Effector CD8-positive, alpha-beta T cell (primary cell): ENCODE data around the gene ST3GAL2.

ENCODE experiments used
- DNase-seq: peaks from one replicate; lab custom pipeline; 2025; lab: John Stamatoyannopoulos, UW
- total RNA-seq, 4 experiments: gene quantifications; one replicate each; lab custom pipeline; 2026; lab: John Stamatoyannopoulos, UW

Gene ST3GAL2, protein sequence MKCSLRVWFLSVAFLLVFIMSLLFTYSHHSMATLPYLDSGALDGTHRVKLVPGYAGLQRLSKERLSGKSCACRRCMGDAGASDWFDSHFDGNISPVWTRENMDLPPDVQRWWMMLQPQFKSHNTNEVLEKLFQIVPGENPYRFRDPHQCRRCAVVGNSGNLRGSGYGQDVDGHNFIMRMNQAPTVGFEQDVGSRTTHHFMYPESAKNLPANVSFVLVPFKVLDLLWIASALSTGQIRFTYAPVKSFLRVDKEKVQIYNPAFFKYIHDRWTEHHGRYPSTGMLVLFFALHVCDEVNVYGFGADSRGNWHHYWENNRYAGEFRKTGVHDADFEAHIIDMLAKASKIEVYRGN
- total RNA-seq = 60.4 to 101 (median 81.9) reads per million in 4 experiments

- DNase-seq = peak; percentile 91
These were observed at the start of gene ST3GAL2 for GRCh38 chr16:70438969-70439862. TSS of gene ST3GAL2 (minus strand) at chr16:70439100. CDS start at chr16:70398530, 40,570 bp downstream.

DNA sequence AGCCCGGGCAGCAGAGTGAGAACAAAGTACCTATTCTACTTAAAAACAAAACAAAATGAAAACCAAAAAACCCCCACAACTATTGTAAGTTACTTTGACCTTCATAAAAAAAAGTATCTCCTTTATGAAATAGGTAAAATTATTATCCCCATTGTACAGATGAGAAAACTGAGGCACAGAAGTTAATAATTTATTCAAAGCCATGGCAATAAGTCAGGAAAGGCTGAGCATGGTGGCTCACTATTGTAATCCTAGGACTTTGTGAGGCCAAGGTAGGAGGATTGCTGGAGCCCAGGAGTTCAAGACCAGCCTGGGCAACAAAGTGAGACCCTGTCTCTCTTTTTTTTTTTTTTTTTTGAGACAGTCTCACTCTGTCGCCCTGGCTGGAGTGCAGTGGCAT lies 46.0 kb upstream of the ST3GAL2 start:
- DNase-seq = no peak

DNA sequence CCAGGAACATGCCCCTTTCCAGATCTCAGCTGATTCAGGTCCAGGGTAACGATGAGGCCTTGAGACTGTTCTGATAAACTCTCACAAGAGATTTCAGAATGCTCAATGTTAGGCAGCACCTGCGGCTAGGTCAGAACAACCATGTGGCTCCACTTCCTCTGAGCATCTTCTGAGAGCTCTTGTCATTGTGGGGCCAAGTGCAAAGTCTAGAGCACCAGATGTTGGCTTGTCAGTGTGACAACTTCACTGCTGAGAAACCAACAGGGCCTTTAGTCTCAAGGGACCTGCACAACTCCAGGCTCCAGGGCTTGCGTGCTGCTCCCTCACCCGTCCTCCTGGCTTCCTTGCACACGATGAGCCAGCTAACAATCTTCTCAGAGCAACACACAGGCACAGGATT lies 44.5 kb upstream of the ST3GAL2 start:
- no peak for DNase-seq

DNA sequence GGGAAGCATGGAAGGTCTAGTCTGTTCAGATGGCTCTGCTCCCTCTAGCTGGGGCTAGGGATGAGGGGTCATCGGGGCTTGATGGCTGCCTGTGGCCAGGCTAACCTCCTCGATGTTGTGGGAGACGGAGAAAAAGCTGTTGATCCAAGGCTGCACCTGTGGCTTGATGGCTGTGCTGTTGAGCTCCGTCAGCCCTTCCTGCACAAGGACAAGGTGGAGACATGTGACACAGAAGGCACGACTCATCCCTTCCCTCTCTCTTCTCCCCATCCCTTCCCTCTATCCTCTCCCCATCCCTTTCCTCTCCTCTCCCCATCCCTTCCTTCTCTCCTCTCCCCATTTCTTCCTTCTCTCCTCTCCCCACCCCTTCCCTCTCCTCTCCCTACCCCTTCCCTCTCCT lies 43.7 kb upstream of the ST3GAL2 start:
- no peak for DNase-seq

GRCh38 chr16:70481929-70482536 lies 43.1 kb upstream of the ST3GAL2 start:
- no peak for DNase-seq

GRCh38 chr16:70480127-70481105 lies 41.5 kb upstream of the ST3GAL2 start:
- no peak for DNase-seq

- DNase-seq = no peak
These were observed 40.0 kb upstream of the ST3GAL2 start for GRCh38 chr16:70478912-70479341.

- DNase-seq = no peak
These were observed 39.3 kb upstream of the ST3GAL2 start for GRCh38 chr16:70478169-70478568.

DNA sequence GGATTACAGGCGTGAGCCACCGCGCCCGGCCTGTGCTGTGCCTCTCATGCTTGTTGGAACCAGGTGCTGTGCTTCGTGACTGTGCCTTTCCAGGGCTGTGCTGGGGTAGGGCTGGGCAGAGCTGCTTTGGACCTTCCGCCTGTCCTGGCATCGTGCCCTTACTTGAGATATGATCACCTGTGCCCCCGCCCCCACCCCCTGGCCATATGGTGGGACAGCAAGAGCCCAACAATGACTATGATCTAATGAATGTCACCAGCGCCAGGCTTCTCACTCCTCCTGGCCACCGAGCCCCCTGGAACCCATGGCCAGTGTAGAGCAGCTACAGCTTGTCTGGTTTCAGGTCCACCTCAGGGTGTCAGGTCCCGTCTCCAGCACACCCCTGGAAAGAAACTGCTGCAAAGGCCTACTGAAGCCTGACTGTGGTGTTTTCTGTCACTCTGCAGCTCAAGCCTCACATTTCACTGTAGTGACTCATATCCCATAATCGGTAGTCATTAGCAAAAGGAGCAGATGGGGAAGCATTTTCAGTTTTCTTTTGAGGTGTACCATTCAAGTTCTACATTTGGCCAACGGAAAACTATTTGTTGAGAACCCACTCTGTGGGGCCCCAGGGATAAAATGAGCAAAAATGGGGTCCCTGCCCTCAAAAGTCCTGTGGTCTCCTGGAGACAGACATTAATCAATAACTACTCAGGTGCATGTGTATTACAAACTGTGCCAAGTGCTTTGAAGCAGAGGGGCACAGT lies 37.5 kb upstream of the ST3GAL2 start:
- DNase-seq = no peak

DNA sequence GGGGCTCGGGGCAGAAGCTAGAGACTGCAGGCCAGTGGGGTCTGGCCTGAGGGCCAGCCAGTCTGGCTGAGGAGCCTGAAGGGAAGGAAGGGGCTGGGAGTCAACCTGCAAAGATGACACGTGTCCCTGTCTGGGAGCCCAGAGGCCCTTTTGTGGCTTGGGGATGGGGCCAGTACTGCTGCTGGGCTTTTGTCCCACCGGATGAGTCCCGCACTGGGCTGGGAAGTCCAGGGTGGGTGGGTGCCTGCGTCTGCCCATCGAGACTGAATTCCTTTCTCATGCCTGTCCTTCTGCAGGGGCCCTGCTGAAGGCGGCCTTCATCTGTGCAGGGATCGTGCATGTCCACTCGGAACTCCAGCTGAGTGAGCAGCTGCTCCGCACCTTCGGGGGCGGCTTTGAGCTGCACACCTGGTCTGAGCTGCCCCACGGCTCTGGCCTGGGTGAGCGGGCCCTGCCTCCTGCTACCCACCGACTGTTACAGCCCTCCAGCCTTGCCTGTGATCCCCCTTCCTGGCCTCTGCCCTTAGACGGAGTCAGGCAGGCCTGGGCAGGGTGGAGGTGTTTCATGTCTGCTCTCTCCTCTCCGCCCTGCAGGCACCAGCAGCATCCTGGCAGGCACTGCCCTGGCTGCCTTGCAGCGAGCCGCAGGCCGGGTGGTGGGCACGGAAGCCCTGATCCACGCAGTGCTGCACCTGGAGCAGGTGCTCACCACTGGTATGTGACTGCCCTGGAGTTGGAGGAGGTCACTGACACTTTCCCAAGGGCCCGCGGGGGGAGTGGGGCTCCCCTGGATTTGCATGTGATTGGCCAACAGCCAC lies 36.4 kb upstream of the ST3GAL2 start:
- DNase-seq = no peak

DNA sequence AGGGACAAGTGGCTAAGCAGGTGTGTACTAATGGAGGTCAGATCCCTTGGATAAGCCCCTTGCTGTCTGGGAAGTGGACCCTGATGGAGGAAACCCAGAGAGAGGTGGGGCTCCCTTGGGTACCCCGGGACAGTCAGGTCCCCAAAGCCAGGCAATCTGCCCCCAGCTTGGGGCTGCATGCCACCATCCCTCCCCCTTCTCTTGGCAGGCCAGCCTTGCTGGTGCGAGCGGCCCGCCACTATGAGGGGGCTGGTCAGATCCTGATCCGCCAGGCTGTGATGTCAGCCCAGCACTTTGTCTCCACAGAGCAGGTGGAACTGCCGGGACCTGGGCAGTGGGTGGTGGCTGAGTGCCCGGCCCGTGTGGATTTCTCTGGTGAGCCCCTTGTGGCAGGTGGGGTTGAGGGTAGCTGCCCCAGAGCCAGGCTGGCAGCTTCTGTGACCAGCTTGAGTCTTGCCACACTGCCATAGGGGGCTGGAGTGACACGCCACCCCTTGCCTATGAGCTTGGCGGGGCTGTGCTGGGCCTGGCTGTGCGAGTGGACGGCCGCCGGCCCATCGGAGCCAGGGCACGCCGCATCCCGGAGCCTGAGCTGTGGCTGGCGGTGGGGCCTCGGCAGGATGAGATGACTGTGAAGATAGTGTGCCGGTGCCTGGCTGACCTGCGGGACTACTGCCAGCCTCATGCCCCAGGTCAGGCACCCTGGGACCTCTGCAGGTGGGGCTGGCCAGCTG lies 35.6 kb upstream of the ST3GAL2 start:
- no peak for DNase-seq

- DNase-seq = no peak
These were observed 34.8 kb upstream of the ST3GAL2 start for GRCh38 chr16:70473446-70474319.

DNA sequence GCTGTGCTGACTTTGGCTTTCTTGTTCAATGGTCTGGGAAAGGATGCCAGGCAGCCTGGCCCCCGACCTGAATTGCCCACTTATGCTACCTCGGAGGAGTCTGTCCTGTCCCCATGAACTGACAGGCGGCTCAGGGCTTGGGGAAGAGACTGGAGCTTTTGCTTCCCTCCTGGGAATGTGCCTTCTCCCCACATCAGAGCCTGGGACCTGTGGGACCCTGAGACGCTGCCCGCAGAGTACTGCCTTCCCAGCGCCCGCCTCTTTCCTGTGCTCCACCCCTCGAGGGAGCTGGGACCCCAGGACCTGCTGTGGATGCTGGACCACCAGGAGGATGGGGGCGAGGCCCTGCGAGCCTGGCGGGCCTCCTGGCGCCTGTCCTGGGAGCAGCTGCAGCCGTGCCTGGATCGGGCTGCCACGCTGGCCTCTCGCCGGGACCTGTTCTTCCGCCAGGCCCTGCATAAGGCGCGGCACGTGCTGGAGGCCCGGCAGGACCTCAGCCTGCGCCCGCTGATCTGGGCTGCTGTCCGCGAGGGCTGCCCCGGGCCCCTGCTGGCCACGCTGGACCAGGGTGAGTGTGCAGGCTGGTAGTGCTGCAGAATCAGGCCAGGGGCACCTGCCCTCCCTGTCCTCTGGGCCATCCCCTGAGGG lies 34.0 kb upstream of the ST3GAL2 start:
- no peak for DNase-seq

GRCh38 chr16:70470927-70471341 lies 32.0 kb upstream of the ST3GAL2 start:
- DNase-seq = no peak

DNA sequence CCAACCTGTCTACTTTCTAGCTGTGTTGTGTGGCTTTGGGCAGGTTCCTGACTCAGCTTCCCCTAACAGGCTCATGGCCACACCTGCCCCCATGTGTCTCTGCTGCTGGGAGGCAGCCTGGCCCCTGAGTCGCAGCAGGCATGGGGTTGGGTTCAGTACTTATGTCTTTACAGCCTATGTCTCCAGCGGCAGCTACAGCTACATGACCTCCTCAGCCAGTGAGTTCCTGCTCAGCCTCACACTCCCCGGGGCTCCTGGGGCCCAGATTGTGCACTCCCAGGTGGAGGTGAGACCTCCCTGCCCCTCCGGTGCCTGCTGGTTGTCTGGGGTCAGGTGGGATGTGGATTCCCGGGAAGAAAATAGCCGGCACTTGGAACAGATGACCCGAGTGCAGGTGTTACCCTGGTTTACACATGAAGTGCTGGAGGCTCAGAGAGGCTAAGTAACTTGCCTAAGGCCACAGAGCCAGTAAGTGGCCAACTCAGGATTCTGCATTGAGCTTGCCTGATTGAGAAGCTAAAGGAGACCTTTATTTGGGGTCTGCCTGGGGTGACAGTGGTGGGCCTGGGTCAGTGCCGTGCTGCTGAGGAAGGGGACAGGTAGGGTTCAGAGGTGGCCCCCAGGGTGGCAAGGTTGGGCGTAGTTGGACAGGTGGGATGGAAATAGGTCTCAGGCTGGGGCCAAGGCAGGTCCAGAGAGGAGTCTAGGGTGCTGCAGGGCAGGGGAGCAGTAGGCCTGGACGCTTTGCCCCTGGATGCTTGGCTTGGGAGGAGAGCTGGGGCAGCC lies 31.4 kb upstream of the ST3GAL2 start:
- DNase-seq = no peak

DNA sequence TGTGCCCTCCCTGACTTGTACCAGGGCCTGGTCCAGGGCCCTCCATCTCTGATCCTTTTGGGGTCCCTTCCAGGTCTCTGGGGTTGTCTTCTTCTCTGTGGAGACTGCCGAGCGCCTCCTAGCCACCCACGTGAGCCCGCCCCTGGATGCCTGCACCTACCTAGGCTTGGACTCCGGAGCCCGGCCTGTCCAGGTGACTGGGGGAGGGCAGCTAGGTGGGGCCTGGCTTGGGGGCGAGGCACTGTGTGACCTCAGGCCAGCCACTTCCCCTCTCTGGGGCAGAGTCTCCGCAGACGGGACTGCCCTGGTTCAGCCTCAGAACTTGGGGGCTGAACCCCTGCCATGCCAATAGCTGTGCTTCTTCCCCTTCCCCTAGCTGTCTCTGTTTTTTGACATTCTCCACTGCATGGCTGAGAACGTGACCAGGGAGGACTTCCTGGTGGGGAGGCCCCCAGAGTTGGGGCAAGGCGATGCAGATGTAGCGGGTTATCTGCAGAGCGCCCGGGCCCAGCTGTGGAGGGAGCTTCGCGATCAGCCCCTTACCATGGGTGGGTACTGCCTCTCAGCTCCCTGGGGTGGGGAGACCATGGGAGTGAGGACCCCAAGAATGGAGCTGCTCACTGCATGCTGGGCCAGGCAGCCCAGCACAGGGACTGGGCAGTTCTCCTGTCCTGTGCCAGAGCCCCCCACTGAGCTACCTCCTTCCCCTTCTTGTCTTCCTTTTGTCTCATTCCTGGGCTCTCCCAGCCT lies 30.1 kb upstream of the ST3GAL2 start:
- DNase-seq = no peak
